ENCODE measurements around the gene SRP72.

SRP72 gene

DNA sequence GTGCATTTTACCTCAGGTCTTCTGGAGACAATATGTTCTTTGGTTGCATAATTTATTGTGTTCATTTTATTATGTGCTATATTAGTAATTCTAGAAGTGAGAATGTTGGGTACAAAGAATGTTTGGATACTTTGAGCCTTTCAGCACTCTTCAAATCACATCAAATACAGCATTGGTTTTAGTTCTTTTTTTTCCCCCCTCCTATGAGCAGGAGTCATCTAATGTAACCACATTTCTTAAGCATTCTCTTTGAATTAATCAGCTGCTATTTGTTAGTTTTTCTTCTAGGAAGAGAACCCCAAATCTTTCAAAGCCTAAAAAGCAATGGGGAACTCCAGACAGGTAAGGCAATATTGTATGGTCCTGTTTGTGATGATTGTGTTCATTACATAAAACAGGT lies 84.9 kb downstream of the SRP72 start:
- DNase-seq = no peak
